Thymus (tissue), 11 donors: Measurements from ENCODE around the gene UBR3. TPM values are rescaled to one million over a fixed set of nuclear protein-coding genes. Genes with fewer than 3 reads are reported as not detected.
"Not testable (repeated sequence)": the region's sequence is repeated elsewhere in the genome, so short reads cannot be mapped to it uniquely, and the experiment has no call there.

Experiments used
- DNase-seq, 9 donors: peaks; one replicate each; pipeline ENCODE4 v3.0.0-alpha.2; 2013; ENCODE audit warnings: low spot score in 9 of 9, low read depth in 6 of 9, missing footprints in 1 of 9
- H3K27ac ChIP-seq, 2 donors: one replicate each; pipeline ENCODE4 v1.5.1; 2013; ENCODE audit warnings: control low read depth in 1 of 2, low read depth in 1 of 2, low read length in 1 of 2, mild to moderate bottlenecking in 1 of 2, moderate library complexity in 1 of 2
- H3K27me3 ChIP-seq, 2 donors: one replicate each; pipeline ENCODE4 v1.5.1; 2013; ENCODE audit warnings: low read length in 1 of 2; ENCODE audit not compliant: control insufficient read depth in 2 of 2, insufficient read depth in 1 of 2
- H3K36me3 ChIP-seq, 2 donors: one replicate each; pipeline ENCODE4 v1.5.1; 2013; ENCODE audit warnings: low read length in 1 of 2, mild to moderate bottlenecking in 1 of 2, moderate library complexity in 1 of 2; ENCODE audit not compliant: control insufficient read depth in 2 of 2, insufficient read depth in 2 of 2
- H3K4me1 ChIP-seq, 2 donors: one replicate each; pipeline ENCODE4 v1.5.1; 2013; ENCODE audit warnings: low read length in 2 of 2; ENCODE audit not compliant: control insufficient read depth in 2 of 2, insufficient read depth in 2 of 2
- H3K4me3 ChIP-seq, 2 donors: one replicate each; pipeline ENCODE4 v1.5.1; 2013; ENCODE audit warnings: low read length in 2 of 2, control low read depth in 1 of 2, mild to moderate bottlenecking in 1 of 2
- H3K9me3 ChIP-seq, 2 donors: one replicate each; pipeline ENCODE4 v1.5.1; 2013; ENCODE audit warnings: low read length in 1 of 2, mild to moderate bottlenecking in 1 of 2; ENCODE audit not compliant: control insufficient read depth in 2 of 2, insufficient read depth in 1 of 2
- WGBS: extraction: QIAGEN DNeasy Blood & Tissue Kit; methylation state at CpG from one replicate; pipeline ENCODE4 v1.1.7; 2013; 5-methylcytosine and 5-hydroxymethylcytosine counted together
- polyA plus RNA-seq: library from polyadenylated mRNA; stranded (reverse); fragments of 200-250 nt; gene quantifications from one replicate; pipeline ENCODE4 v1.2.3, GENCODE V29; 2013
- total RNA-seq: library from RNA; stranded (reverse); fragments of 120-200 nt; gene quantifications from one replicate; pipeline ENCODE4 v1.2.4, GENCODE V29; 2013
- donor health status: healthy.

Gene UBR3
- total and polyA plus RNA-seq, 2 donors = 14.1 to 20.1 TPM

DNA sequence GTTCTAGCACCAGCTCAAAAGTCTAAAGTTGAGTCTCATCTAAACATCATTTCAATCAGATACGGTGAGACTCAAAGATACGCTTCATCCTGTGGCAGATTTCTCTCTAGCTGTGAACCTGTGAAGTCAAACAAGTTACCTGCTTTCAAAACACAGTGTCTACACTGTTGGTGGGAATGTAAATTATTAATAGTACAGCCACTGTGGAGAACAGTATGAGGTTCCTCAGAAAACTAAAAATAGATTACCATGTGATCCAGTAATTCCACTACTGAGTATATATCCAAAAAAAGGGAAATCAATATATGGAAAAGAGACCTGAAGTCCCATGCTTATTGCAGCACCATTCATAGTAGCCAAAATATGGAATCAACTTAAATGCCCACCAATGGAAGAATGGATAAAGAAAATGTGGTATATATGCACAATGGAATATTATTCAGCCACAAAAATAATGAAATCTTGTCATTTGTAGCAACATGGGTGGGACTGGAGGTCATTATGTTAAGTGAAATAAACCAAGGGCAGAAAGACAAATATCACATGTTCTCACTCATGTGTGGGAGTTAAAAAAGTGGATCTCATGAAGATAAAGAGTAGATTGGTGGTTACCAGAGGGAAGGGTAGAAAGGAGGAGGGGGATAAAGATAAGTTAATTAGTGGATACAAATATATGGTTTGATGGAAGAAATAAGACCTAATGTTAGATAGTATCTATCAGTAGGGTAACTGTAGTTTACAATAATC is 11.7 kb downstream of the UBR3 start:
- Histone ChIP-seq H3K4me1 (no peaks in the 10 kb centered on the region), H3K9me3 (peaks cover 0 to 3% of the 10 kb centered on the region in 2 donors), H3K27ac (no peak overlapping the region), H3K4me3 (no peak overlapping the region), H3K27me3 (no peaks in the 10 kb centered on the region), H3K36me3 (peaks cover 0 to 4% of the 10 kb centered on the region in 2 donors)
- 99% methylated on average over 2 of the region's 2 CpGs for WGBS
- no peak for DNase-seq

- no peak overlapping the region for H3K4me3 ChIP-seq
- no peak for DNase-seq
- peaks cover 0 to 3% of the 10 kb centered on the region in 2 donors for H3K9me3 ChIP-seq
- H3K36me3 ChIP-seq = peaks cover 0 to 4% of the 10 kb centered on the region in 2 donors
- H3K27ac ChIP-seq = no peak overlapping the region
- no peaks in the 10 kb centered on the region for H3K4me1 ChIP-seq
- WGBS = 97% methylated on average over 10 of the region's 10 CpGs
- no peaks in the 10 kb centered on the region for H3K27me3 ChIP-seq
Observed at GRCh38 chr2:169839954-169840746, 12.9 kb downstream of the UBR3 start.

DNA sequence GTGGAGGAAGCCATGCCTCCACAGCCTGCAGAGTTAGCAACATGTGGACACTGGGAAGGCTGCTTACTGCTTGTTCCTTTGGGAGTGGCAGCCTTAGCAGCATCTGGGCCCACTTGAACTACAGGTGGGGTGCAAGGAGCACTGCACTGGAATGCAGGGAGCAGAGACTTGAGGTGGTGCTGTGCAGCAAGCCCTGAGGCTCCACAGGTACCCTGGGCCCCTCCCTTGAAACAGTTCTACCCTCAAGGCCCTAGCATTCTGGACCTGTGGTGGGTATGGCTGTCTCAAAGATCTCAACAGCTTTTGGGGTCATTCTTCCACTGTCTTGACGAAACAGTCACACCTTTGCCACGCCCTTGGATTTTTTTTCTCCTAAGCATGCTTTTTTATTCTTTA is 13.5 kb downstream of the UBR3 start:
- WGBS = 99% methylated on average over 2 of the region's 2 CpGs
- H3K4me3 ChIP-seq = no peak overlapping the region
- H3K4me1 ChIP-seq = no peaks in the 10 kb centered on the region
- no peak overlapping the region for H3K27ac ChIP-seq
- peaks cover 0 to 3% of the 10 kb centered on the region in 2 donors for H3K9me3 ChIP-seq
- H3K27me3 ChIP-seq = no peaks in the 10 kb centered on the region
- DNase-seq = no peak
- H3K36me3 ChIP-seq = peaks cover 0 to 4% of the 10 kb centered on the region in 2 donors

- DNase-seq, H3K4me1 ChIP-seq: not testable (repeated sequence)
Observed at GRCh38 chr2:169841625-169842024, 14.4 kb downstream of the UBR3 start.

GRCh38 chr2:169845016-169845415 is 17.8 kb downstream of the UBR3 start:
- WGBS = 96% methylated on average over 2 of the region's 2 CpGs

More at GRCh38 chr2:169841625-169842024, 14.4 kb downstream of the UBR3 start:
- H3K36me3 ChIP-seq, H3K9me3 ChIP-seq, H3K4me3 ChIP-seq, H3K27ac ChIP-seq, H3K27me3 ChIP-seq: not testable (repeated sequence)
- whole genome bisulfite sequencing = 97% methylated on average over 21 of the region's 24 CpGs

GRCh38 chr2:169848959-169849693 is 21.9 kb downstream of the UBR3 start:
- H3K4me3 ChIP-seq, H3K9me3 ChIP-seq, H3K27me3 ChIP-seq, H3K36me3 ChIP-seq, H3K27ac ChIP-seq, DNase-seq, H3K4me1 ChIP-seq: not testable (repeated sequence)
- 85% methylated on average over 8 of the region's 8 CpGs for WGBS

More at GRCh38 chr2:169845016-169845415, 17.8 kb downstream of the UBR3 start:
- Histone ChIP-seq H3K4me3 (no peak overlapping the region), H3K9me3 (peaks cover 0 to 3% of the 10 kb centered on the region in 2 donors), H3K27me3 (no peaks in the 10 kb centered on the region), H3K27ac (no peak overlapping the region), H3K4me1 (peaks cover 0 to 7% of the 10 kb centered on the region in 2 donors), H3K36me3 (peaks cover 4% of the 10 kb centered on the region in 2 donors)
- DNase-seq = no peak

- H3K4me3 ChIP-seq = no peak overlapping the region
- H3K4me1 ChIP-seq = peaks cover 0 to 7% of the 10 kb centered on the region in 2 donors
- 79% methylated on average over 1 of the region's 1 CpG for WGBS
- H3K27me3 ChIP-seq = no peaks in the 10 kb centered on the region
- DNase-seq = peak in 2 of 9 donors; percentile 4 to 22
- H3K36me3 ChIP-seq = peaks cover 0 to 5% of the 10 kb centered on the region in 2 donors
- H3K9me3 ChIP-seq = no peaks in the 10 kb centered on the region
- H3K27ac ChIP-seq = no peak overlapping the region
Observed at GRCh38 chr2:169849710-169850109, 22.5 kb downstream of the UBR3 start.

GRCh38 chr2:169853041-169853668 is 25.9 kb downstream of the UBR3 start:
- DNase-seq = no peak
- Histone ChIP-seq H3K36me3 (peaks cover 0 to 5% of the 10 kb centered on the region in 2 donors), H3K27me3 (no peaks in the 10 kb centered on the region), H3K27ac (no peak overlapping the region), H3K9me3 (peaks cover 0 to 2% of the 10 kb centered on the region in 2 donors), H3K4me3 (no peak overlapping the region), H3K4me1 (peaks cover 0 to 7% of the 10 kb centered on the region in 2 donors)
- WGBS = 96% methylated on average over 4 of the region's 4 CpGs
